HG03520 (cell line): ENCODE data around the gene INIP.
A peak's percentile ranks its signal among the peaks of the same experiment; 100 is the strongest.
"Not testable (repeated sequence)": the region's sequence is repeated elsewhere in the genome, so short reads cannot be mapped to it uniquely, and the experiment has no call there.

ENCODE experiments used
- ATAC-seq: cut with Tn5 transposase; IDR thresholded peaks from one replicate; pipeline ENCODE4 v1.9.1; 2021; ENCODE audit warnings: mild to moderate bottlenecking, moderate library complexity; ENCODE audit not compliant: unreplicated experiment

The INIP gene

GRCh38 chr9:112743216-112743836 lies 25.4 kb upstream of the INIP start:
- ATAC-seq, result no peak

- no peak for ATAC-seq
These were observed 17.0 kb upstream of the INIP start for GRCh38 chr9:112734892-112735291.

GRCh38 chr9:112731971-112732370 lies 14.1 kb upstream of the INIP start:
- no peak for ATAC-seq

- no peak for ATAC-seq
These were observed 10.5 kb upstream of the INIP start for GRCh38 chr9:112728401-112728800.

GRCh38 chr9:112726428-112726827 lies 8.5 kb upstream of the INIP start:
- ATAC-seq, result no peak

GRCh38 chr9:112725961-112726360 lies 8.0 kb upstream of the INIP start:
- no peak for ATAC-seq

- not testable (repeated sequence) for ATAC-seq
These were observed 4.8 kb upstream of the INIP start for GRCh38 chr9:112722749-112723148.

- no peak for ATAC-seq
These were observed 2.3 kb upstream of the INIP start for GRCh38 chr9:112720113-112720780.

GRCh38 chr9:112719696-112720095 lies 1.8 kb upstream of the INIP start:
- ATAC-seq, result no peak

- no peak for ATAC-seq
These were observed 1.3 kb upstream of the INIP start for GRCh38 chr9:112719241-112719691.

GRCh38 chr9:112712678-112713077 lies 5.2 kb downstream of the INIP start:
- no peak for ATAC-seq

- ATAC-seq, result no peak
These were observed 6.7 kb downstream of the INIP start for GRCh38 chr9:112711050-112711689.

GRCh38 chr9:112705768-112706427 lies 12.0 kb downstream of the INIP start:
- ATAC-seq, result no peak

GRCh38 chr9:112703304-112703703 lies 14.6 kb downstream of the INIP start:
- ATAC-seq, result no peak

GRCh38 chr9:112700085-112700484 lies 17.8 kb downstream of the INIP start:
- no peak for ATAC-seq

GRCh38 chr9:112699230-112699629 lies 18.7 kb downstream of the INIP start:
- ATAC-seq, result peak; percentile 69

GRCh38 chr9:112696461-112696860 lies 21.5 kb downstream of the INIP start:
- ATAC-seq, result no peak

GRCh38 chr9:112694706-112695555 lies 23.0 kb downstream of the INIP start:
- ATAC-seq, result no peak

GRCh38 chr9:112689161-112689740 lies 28.7 kb downstream of the INIP start:
- no peak for ATAC-seq

- no peak for ATAC-seq
These were observed 37.0 kb downstream of the INIP start for GRCh38 chr9:112680731-112681402.
